A673 (cell line): ENCODE data around the gene USP31. TPM values are rescaled to one million over a fixed set of nuclear protein-coding genes. Genes with fewer than 3 reads are reported as not detected.

ENCODE experiments used
- BruUV-seq: library from RNA; stranded (reverse); fragments of 400-500 nt; replicated peaks from 2 replicates; lab custom pipeline; 2021; lab: Mats Ljungman, UMichigan
- CTCF ChIA-PET: fragments of 300-600 bp; sonication (Branson Sonifier 250); formaldehyde crosslinking; loops from one replicate; lab custom pipeline; 2022; ENCODE audit warnings: antibody characterized with exemption; lab: Charles Lee
- POLR2A ChIA-PET: fragments of 300-600 bp; sonication (Branson Sonifier 250); formaldehyde crosslinking; loops from one replicate; lab custom pipeline; 2022; ENCODE audit warnings: antibody characterized with exemption; ENCODE audit not compliant: low non-redundant PET; lab: Charles Lee
- DNase-seq: peaks from one replicate; pipeline ENCODE4 v3.0.0-alpha.2; 2015; ENCODE audit warnings: low spot score
- H3K27ac ChIP-seq: fragments of 200-600 bp; sonication (generic); 2 replicates; pipeline ENCODE4 v1.5.1; 2016; ENCODE audit warnings: mixed run types, low read depth, mild to moderate bottlenecking, mixed read lengths, antibody characterized with exemption, low read length; ENCODE audit not compliant: poor library complexity, severe bottlenecking
- H3K27me3 ChIP-seq: fragments of 200-600 bp; sonication (generic); replicated peaks from 2 replicates; pipeline ENCODE4 v1.6.1; 2017; ENCODE audit warnings: mixed run types, low read depth, mild to moderate bottlenecking, mixed read lengths, antibody characterized with exemption, low read length; ENCODE audit not compliant: insufficient read depth, poor library complexity
- H3K36me3 ChIP-seq: fragments of 200-600 bp; sonication (generic); 2 replicates; pipeline ENCODE4 v1.6.1; 2016; ENCODE audit warnings: mixed run types, mild to moderate bottlenecking, mixed read lengths, antibody characterized with exemption, low read length; ENCODE audit not compliant: insufficient read depth, poor library complexity, severe bottlenecking
- H3K4me1 ChIP-seq: fragments of 200-600 bp; sonication (generic); 2 replicates; pipeline ENCODE4 v1.6.1; 2017; ENCODE audit warnings: mixed run types, mild to moderate bottlenecking, mixed read lengths, antibody characterized with exemption, low read length; ENCODE audit not compliant: insufficient read depth, poor library complexity, severe bottlenecking
- H3K4me3 ChIP-seq: fragments of 200-600 bp; sonication (generic); 2 replicates; pipeline ENCODE4 v1.5.1; 2016; ENCODE audit warnings: low read depth, mixed run types, mild to moderate bottlenecking, mixed read lengths, low read length; ENCODE audit not compliant: poor library complexity, severe bottlenecking
- H3K9me3 ChIP-seq: fragments of 200-600 bp; sonication (generic); 2 replicates; pipeline ENCODE4 v1.6.1; 2016; ENCODE audit warnings: mixed run types, low read depth, mild to moderate bottlenecking, mixed read lengths, antibody characterized with exemption, low read length; ENCODE audit not compliant: poor library complexity, severe bottlenecking
- CTCF ChIP-seq: fragments of 300-800, 200-600 bp; sonication (generic); conservative IDR thresholded peaks from 2 replicates; pipeline ENCODE4 v1.5.1; 2017; ENCODE audit warnings: low read depth, mild to moderate bottlenecking, antibody characterized with exemption, low read length, moderate library complexity, mixed read lengths
- EZH2 ChIP-seq: fragments of 200-600 bp; sonication (generic); IDR thresholded peaks from 2 replicates; pipeline ENCODE4 v1.6.1; 2017; ENCODE audit warnings: borderline replicate concordance, low read depth, mild to moderate bottlenecking, mixed read lengths, antibody characterized with exemption, low read length; ENCODE audit not compliant: poor library complexity, severe bottlenecking
- intact Hi-C: fragments of 100-400 bp; cut with micrococcal nuclease; formaldehyde crosslinking; loops from one replicate; pipeline ENCODE4 v1.10.0; 2022; ENCODE audit not compliant: unreplicated experiment
- total RNA-seq: library from RNA; stranded (reverse); gene quantifications from 2 replicates; pipeline ENCODE4 v1.2.3, GENCODE V29; 2021

The USP31 gene
- total RNA-seq, 1 experiment from 2014 or later, result 34.4 TPM

GRCh38 chr16:23172994-23173393, 23.7 kb upstream of the USP31 start:
- Histone ChIP-seq H3K27me3 (no peaks in the 10 kb centered on the region), H3K27ac (no peak overlapping the region), H3K4me3 (no peak overlapping the region), H3K36me3 (no peaks in the 10 kb centered on the region), H3K9me3 (no peaks in the 10 kb centered on the region), H3K4me1 (no peaks in the 10 kb centered on the region)
- TF ChIP-seq CTCF (no peak), EZH2 (no peak)
- POLR2A ChIA-PET, result no interaction called here
- no TSS peak for BruUV-seq
- no peak for DNase-seq
- intact Hi-C loops, result no loop called here
- CTCF ChIA-PET, result no interaction called here

- Histone ChIP-seq H3K27me3 (no peaks in the 10 kb centered on the region), H3K4me1 (no peaks in the 10 kb centered on the region), H3K4me3 (no peak overlapping the region), H3K9me3 (no peaks in the 10 kb centered on the region), H3K27ac (no peak overlapping the region), H3K36me3 (no peaks in the 10 kb centered on the region)
- TF ChIP-seq EZH2 (no peak), CTCF (no peak)
- POLR2A ChIA-PET, result no interaction called here
- intact Hi-C loops, result no loop called here
- CTCF ChIA-PET, result no interaction called here
- no peak for DNase-seq
- BruUV-seq, result no TSS peak
These were observed 23.3 kb upstream of the USP31 start for GRCh38 chr16:23172583-23172982.

- Histone ChIP-seq H3K27me3 (no peaks in the 10 kb centered on the region), H3K4me1 (no peaks in the 10 kb centered on the region), H3K4me3 (no peak overlapping the region), H3K27ac (no peak overlapping the region), H3K36me3 (no peaks in the 10 kb centered on the region), H3K9me3 (no peaks in the 10 kb centered on the region)
- CTCF ChIA-PET, result no interaction called here
- no TSS peak for BruUV-seq
- intact Hi-C loops, result no loop called here
- TF ChIP-seq EZH2, result no peak
- TF ChIP-seq CTCF, result no peak
- POLR2A ChIA-PET, result no interaction called here
- DNase-seq, result no peak
These were observed 15.5 kb upstream of the USP31 start for GRCh38 chr16:23164736-23165135.
